NCI-H1417 treated with DMSO at 0.1 percent for 48 hours (cell line): ENCODE results near the gene HLA-A.

Experiments
- DNase-seq: peaks from one replicate; lab custom pipeline; 2025; lab: John Stamatoyannopoulos, UW

HLA-A gene

GRCh38 chr6:29990931-29991330 is 48.6 kb downstream of the HLA-A start:
- no peak for DNase-seq

DNA sequence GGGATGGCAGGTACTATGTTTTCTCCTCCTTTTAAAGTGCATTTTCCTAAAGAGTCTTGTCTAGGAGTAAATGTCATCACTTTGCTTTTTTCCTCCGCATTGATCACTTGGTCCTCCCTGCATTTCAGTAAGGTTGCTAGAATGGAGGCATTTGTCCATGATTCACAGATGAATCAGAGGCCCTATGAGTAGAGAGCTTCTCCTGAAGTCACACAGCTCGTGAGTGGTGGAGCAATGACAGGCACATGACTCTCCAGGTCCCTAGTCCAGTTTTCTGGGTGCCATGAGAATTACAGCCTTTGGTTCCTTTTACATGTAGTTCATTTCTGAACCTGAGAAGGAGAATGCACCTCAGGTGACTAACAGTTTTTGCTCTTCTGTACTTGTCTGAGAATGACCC is 50.5 kb downstream of the HLA-A start:
- DNase-seq: no peak

GRCh38 chr6:29994826-29995225 is 52.5 kb downstream of the HLA-A start:
- no peak for DNase-seq

GRCh38 chr6:29995340-29995777 is 53.0 kb downstream of the HLA-A start:
- DNase-seq: no peak
